ENCODE results near the gene CLDN12. TPM values are rescaled to one million over a fixed set of nuclear protein-coding genes. Genes with fewer than 3 reads are reported as not detected.

Gene CLDN12
- total RNA-seq, 1 experiment from 2014 or later = 39.4 TPM

DNA sequence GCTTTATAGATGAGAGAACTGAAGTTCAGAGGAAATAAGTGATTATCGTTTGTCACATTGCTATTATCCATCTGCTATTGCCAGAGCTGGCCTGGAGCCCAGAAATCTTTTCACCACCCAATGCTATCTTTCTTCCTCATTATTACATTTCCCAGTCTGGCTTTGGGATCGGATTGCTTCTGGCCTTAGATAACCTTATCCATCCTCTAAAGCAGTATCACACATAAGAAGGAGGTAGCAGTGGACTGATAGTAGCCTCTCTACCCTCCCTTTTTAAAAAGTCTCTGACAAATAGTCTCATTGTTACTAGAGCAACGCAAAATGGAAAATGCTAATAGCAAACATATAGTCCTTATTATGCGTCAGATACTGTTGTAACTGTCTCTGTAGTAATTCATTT is 1.3 kb upstream of the CLDN12 start (continued):
- TF ChIP-seq FOXP1 (CRISPR knock-in tag; IDR thresholded peaks at IDR 0.05; ENCODE audit: borderline replicate concordance) = no peak
- TF ChIP-seq TEAD1 (CRISPR knock-in tag; IDR thresholded peaks at IDR 0.05) = no peak
- no peak for TF ChIP-seq JAZF1 (CRISPR knock-in tag; IDR thresholded peaks at IDR 0.05)

DNA sequence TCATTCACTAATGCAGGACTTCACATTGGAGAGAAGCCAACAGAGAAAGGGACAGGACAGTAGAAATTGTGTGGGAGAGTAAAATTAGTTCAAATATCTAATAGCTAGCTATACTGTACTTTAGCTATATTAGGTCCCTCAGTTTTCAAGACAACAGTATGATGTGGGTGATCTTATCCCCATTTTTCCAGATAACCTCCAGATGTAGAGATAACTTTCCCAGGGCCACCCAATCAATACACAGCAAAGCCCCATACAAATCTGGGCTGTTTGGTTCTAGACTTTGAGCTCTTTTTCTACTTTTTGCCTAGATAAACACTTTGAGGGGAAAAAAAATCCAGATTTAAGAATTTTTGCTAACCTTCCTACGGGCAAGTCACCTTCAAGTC is 482 bp upstream of the CLDN12 start:
- Mint-ChIP-seq H3K4me1 (peaks cover 4% of the 10 kb centered on the region), H3K9me3 (peaks cover 7% of the 10 kb centered on the region), H3K27ac (no peak overlapping the region), H3K4me3 (peak overlapping the region; percentile 97), H3K36me3 (peaks cover 19% of the 10 kb centered on the region), H3K27me3 (ENCODE audit: low read depth) (peaks cover 23% of the 10 kb centered on the region)
- DNase-seq (ENCODE audit: low spot score) (no peak), ATAC-seq (no peak)
- TF ChIP-seq FOXK1 (CRISPR knock-in tag; IDR thresholded peaks at IDR 0.05) (no peak), RORB (CRISPR knock-in tag; IDR thresholded peaks at IDR 0.05) (no peak), OVOL2 (CRISPR knock-in tag; IDR thresholded peaks at IDR 0.05; ENCODE audit: borderline replicate concordance) (no peak), ZNF671 (CRISPR knock-in tag; IDR thresholded peaks at IDR 0.05) (no peak), ESRRA (CRISPR knock-in tag; IDR thresholded peaks at IDR 0.05; ENCODE audit: borderline replicate concordance) (no peak), JUN (CRISPR knock-in tag; IDR thresholded peaks at IDR 0.05) (no peak), USF1 (CRISPR knock-in tag; IDR thresholded peaks at IDR 0.05) (no peak), ZNF317 (CRISPR knock-in tag; IDR thresholded peaks at IDR 0.05; ENCODE audit: borderline replicate concordance, low read depth) (no peak)
- TF ChIP-seq, protein P1, sequence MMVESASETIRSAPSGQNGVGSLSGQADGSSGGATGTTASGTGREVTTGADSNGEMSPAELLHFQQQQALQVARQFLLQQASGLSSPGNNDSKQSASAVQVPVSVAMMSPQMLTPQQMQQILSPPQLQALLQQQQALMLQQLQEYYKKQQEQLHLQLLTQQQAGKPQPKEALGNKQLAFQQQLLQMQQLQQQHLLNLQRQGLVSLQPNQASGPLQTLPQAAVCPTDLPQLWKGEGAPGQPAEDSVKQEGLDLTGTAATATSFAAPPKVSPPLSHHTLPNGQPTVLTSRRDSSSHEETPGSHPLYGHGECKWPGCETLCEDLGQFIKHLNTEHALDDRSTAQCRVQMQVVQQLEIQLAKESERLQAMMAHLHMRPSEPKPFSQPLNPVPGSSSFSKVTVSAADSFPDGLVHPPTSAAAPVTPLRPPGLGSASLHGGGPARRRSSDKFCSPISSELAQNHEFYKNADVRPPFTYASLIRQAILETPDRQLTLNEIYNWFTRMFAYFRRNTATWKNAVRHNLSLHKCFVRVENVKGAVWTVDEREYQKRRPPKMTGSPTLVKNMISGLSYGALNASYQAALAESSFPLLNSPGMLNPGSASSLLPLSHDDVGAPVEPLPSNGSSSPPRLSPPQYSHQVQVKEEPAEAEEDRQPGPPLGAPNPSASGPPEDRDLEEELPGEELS (CRISPR knock-in tag; IDR thresholded peaks at IDR 0.05) = no peak
- ChIA-PET CTCF (interaction anchor here (1.0 kb wide), 1 partner anchor 191 kb away, joined by 3 read pairs; the partner anchor contains the start of gene STEAP2), POLR2A (interaction anchor here (0.7 kb wide), 1 partner anchor 191 kb away, joined by 3 read pairs; the partner anchor contains the start of gene STEAP2)

DNA sequence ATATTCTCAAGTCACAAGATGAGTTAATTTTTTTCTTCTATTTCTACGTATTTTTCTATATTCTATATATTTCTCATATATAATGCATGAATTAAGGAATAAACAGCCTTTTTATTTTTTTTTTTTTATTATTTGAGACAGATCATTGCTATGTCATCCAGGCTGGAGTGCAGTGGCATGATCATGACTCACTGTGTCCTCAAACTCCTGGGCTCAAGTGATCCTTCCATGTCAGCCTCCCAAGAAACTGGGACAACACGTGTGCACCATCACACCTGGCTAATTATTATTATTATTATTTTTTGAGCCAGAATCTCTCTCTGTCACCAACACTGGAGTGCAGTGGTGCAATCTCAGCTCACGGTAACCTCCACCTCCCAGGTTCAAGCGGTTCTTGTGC is 1.5 kb downstream of the CLDN12 start:
- ChIA-PET POLR2A (no interaction called here), CTCF (no interaction called here)
- TF ChIP-seq, protein P2, sequence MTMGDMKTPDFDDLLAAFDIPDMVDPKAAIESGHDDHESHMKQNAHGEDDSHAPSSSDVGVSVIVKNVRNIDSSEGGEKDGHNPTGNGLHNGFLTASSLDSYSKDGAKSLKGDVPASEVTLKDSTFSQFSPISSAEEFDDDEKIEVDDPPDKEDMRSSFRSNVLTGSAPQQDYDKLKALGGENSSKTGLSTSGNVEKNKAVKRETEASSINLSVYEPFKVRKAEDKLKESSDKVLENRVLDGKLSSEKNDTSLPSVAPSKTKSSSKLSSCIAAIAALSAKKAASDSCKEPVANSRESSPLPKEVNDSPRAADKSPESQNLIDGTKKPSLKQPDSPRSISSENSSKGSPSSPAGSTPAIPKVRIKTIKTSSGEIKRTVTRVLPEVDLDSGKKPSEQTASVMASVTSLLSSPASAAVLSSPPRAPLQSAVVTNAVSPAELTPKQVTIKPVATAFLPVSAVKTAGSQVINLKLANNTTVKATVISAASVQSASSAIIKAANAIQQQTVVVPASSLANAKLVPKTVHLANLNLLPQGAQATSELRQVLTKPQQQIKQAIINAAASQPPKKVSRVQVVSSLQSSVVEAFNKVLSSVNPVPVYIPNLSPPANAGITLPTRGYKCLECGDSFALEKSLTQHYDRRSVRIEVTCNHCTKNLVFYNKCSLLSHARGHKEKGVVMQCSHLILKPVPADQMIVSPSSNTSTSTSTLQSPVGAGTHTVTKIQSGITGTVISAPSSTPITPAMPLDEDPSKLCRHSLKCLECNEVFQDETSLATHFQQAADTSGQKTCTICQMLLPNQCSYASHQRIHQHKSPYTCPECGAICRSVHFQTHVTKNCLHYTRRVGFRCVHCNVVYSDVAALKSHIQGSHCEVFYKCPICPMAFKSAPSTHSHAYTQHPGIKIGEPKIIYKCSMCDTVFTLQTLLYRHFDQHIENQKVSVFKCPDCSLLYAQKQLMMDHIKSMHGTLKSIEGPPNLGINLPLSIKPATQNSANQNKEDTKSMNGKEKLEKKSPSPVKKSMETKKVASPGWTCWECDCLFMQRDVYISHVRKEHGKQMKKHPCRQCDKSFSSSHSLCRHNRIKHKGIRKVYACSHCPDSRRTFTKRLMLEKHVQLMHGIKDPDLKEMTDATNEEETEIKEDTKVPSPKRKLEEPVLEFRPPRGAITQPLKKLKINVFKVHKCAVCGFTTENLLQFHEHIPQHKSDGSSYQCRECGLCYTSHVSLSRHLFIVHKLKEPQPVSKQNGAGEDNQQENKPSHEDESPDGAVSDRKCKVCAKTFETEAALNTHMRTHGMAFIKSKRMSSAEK (CRISPR knock-in tag; IDR thresholded peaks at IDR 0.05; ENCODE audit: borderline replicate concordance) = no peak
- TF ChIP-seq USF2 (CRISPR knock-in tag; IDR thresholded peaks at IDR 0.05) = no peak
- peak; percentile 7; the same call in 1 of the 2 replicates for TF ChIP-seq HMGA2 (CRISPR knock-in tag; IDR thresholded peaks at IDR 0.05)
- TF ChIP-seq ZNF138 (CRISPR knock-in tag; conservative IDR thresholded peaks at IDR 0.05) = no peak
- TF ChIP-seq TEAD1 (CRISPR knock-in tag; IDR thresholded peaks at IDR 0.05) = no peak
- TF ChIP-seq ZNF416 (CRISPR knock-in tag; IDR thresholded peaks at IDR 0.05) = no peak
- TF ChIP-seq ZBTB21 (CRISPR knock-in tag; IDR thresholded peaks at IDR 0.05; ENCODE audit: borderline replicate concordance) = no peak
- Mint-ChIP-seq H3K27me3 (ENCODE audit: low read depth) (peaks cover 19% of the 10 kb centered on the region; the same call in 1 of the 2 replicates), H3K4me1 (peaks cover 4% of the 10 kb centered on the region), H3K36me3 (peaks cover 26% of the 10 kb centered on the region), H3K27ac (no peak overlapping the region), H3K9me3 (no peaks in the 10 kb centered on the region), H3K4me3 (peak overlapping the region; percentile 97)
- no peak for ATAC-seq
- DNase-seq (ENCODE audit: low spot score) = no peak

Measured in WTC11 (cell line).